ENCODE results near the gene RAP1GAP2.
"Not testable (repeated sequence)": the region's sequence is repeated elsewhere in the genome, so short reads cannot be mapped to it uniquely, and the experiment has no call there.

The RAP1GAP2 gene

DNA sequence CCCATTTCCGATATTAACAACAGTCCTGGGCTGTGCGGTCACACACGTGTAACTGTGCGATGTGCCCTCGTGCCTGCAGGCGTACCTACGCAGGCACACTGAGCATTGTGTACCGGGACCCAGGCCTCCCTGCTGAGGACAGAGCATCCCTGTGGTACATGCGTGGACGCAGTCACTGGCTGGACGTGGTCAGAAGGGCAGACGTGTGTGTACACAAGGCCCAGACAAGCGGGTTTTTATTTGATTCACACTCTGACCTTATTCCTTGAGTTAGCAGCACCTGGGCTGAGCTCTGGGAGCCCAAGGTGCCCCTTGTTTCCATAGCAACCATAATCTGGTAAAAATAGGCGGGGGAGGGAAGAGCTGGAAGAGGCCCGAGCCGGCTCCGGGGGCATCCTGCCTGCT is 19.5 kb downstream of the RAP1GAP2 start:
- DNase-seq: no peak

DNA sequence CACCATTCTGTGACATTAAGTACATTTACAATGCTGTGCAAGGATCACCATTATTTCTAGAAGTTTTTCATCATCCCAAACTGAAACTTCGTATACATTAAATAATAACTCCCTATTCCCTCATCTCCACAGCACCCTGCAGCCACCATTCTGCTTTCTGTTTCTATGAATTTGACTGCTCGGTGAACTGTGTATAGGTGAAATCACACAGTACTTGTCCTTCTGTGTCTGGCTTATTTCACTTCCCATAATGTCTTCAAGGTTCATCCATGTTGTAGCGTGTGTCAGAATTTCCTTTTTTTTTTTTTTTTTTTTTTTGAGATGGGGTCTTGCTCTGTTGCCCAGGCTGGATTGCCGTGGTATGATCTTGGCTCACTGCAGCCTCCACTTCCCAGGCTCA is 20.4 kb downstream of the RAP1GAP2 start:
- no peak for DNase-seq

DNA sequence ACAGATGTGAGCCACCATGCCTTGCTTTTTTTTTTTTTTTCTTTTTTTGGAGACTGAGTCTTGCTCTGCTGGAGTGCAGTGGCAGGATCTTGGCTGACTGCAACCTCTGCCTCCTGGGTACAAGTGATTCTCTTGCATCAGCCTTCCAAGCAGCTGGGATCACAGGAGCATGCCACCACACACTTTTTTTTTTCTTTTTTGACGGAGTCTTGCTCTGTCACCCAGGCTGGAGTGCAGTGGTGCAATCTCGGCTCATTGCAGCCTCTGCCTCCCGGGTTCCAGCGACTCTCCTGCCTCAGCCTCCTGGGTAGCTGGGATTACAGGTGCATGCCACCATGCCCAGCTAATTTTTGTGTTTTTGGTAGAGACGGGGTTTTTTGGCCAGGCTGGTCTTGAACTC is 23.1 kb downstream of the RAP1GAP2 start:
- DNase-seq: not testable (repeated sequence)

DNA sequence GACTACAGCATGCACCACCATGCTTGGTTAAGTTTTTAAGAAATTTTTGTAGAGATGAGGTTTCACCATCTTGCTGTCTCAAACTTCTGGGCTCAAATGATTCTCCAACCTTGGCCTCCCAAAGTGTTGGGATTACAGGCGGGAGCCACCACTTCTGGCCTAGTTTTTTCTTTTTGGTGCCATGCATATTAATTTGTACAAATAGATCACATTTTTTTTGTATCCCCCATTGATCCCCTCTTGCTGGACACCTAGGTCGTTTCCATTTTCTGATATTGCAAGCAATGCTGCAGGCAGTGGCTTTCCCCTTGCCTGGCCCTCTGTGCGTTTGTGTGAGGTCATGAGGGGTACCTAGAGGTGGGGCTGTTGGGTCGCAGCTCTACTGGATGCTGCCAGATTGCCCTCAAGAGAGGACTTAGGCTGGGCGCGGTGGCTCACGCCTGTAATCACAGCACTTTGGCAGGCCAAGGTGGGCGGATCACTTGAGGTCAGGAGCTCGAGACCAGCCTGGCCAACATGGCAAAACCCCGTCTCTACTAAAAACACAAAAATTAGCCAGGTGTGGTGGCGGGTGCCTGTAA is 23.8 kb downstream of the RAP1GAP2 start:
- no peak for DNase-seq

DNA sequence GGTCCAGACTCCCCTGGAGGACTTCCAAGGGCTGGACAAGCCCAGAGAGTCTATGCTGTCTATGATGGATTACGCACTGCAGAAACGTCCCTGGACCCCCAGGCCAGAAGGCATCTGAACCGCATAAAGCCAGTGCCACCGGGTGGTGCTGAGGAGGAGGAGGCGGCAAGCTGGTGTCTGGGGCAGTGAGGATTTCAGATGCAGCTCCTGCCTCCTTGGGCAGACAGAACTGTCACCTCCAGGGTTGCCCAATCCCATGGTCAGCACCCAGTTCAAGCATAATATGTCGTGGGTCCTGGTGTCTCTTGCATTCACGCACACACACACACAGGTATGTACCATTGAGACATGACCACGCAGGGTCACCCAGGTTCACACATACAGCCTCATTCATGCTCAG is 25.6 kb downstream of the RAP1GAP2 start:
- no peak for DNase-seq

DNA sequence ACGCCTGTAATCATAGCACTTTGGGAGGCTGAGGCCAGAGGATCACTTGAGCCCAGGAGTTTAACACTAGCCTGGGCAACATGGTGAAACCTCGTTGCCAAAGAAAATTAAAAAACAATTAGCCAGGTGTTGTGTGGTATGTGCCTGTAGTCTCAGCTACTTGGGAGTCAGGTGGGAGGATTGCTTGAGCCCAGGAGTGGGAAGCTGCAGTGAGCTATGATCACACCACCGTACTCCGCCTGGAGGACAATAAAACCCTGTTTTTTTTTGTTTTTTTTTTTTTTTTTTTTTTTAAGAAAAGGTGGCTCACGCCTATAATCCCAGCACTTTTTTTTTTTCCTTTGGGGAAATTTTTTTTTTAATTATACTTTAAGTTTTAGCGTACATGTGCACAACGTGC is 26.1 kb downstream of the RAP1GAP2 start:
- DNase-seq: no peak

DNA sequence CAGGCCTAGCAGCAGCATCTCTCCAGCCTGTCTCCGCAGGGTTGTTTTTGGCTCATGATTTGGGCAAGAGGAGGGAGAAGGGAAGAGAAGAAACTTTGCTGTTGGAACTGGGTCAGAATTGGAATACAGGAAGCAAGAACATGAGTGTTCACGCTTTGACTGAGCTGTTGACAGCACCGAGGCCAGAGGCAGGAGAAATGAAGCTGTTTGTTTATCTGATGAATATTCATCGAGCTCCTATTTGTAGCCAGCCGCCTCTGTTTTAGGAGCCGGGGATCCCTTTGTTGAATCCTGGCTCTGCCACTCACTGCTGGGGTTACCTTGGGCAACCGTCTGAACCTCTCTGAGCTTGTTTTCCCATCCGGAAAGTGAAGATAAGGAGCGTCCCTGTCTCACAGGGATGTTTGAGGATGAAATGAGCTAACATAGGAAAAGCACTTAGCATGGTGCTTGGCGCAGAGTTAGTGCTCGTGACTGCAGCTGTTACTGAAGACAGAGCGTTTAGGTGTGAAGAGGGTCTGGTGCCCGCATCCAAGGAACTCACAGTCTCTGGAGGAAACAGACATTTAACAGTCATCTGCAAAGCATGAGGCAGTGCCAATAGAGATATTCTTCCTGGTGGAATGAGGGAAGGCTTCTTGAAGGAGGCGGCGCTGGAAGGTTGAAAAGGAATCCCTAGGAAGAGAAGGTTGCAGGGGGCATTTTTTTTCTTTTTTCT is 29.2 kb downstream of the RAP1GAP2 start:
- no peak for DNase-seq

DNA sequence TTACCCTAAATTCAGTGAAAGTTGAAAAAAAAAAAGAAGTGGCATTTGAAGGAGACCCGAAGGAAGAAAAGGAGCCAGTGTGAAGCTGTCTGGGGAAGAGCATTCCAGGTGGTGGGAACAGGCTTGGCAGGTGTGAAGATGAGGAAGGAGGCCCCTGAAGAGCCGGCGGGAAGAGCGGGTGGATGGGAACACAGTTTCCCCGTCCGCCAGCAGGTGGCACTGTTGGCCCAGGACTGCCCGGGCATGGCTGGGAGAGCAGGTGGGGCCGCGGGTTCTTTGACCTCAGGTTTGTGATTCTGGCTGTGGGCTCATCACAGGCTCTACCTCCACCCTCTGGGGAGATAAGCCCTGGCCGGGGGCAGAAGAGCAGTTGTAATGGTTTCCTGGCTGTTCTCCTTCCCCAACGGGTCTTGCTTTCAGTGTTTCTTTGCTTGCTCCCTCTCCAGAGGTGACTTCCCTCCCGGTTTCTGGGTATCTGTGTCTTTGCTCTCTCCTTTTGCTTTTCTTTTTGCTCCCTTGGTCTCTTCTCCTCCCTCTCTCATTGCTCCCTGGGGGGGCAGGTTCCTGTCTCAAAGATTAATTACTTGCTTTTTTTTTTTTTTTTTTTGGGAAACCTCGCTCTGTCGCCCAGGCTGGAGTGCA is 32.3 kb downstream of the RAP1GAP2 start:
- peak; percentile 26 to 49 for DNase-seq

DNA sequence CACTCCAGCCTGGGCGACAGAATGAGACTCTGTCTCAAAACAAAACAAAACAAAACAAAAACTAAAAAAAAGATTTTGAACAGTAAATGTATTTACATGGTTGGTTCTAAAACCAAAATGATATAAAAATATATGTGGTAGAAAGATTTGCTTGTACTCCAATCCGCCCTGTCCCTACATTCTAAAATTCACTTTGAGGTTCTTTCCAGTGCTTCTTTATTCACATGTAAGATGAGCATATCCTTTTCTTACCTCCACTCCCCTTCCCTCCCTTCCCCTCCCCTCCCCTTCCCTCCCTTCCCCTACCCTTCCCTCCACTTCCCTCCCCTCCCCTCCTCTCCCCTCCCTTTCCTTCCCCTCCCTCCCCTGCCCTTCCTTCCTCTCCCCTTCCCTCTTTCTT is 34.4 kb downstream of the RAP1GAP2 start:
- no peak for DNase-seq

DNA sequence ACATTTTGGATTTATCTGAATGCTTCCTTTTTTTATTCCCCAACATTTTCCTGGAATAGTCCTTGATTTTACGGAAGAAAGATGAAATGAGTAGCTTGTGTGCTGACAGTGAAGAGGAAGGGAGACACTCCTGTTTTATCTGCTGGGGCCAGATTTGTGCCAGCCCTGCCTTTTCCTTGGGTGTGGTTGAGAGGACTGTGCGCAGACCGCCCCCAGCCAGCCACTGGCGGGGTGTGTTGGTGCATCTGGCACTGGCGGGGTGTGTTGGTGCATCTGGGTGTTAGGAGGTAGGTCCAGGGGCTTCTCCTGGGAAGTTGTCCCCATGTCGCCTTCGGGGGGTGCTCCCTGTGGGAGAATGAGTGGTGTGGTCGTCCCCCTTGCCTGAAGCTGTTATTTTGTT is 39.5 kb downstream of the RAP1GAP2 start:
- DNase-seq: no peak

DNA sequence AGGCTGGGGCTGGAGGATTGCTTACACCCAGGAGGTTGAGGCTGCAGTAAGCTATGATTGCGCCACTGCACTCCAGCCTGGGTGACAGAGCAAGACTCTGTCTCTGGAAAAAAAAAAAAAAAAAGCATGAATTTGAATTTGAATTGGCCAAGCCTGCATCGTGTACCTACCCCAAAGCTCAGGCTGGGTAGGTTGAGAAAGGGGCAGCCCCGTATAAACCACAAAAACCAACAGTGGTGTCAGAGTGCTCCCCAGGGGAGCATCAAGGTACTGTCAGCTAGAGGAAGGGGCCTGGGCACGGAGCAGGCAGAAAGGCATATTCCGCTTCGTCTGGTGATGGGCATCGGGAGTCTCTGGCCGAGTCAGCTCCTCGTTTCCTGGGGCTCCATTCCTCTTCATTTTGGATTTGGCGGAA is 40.9 kb downstream of the RAP1GAP2 start:
- no peak for DNase-seq

DNA sequence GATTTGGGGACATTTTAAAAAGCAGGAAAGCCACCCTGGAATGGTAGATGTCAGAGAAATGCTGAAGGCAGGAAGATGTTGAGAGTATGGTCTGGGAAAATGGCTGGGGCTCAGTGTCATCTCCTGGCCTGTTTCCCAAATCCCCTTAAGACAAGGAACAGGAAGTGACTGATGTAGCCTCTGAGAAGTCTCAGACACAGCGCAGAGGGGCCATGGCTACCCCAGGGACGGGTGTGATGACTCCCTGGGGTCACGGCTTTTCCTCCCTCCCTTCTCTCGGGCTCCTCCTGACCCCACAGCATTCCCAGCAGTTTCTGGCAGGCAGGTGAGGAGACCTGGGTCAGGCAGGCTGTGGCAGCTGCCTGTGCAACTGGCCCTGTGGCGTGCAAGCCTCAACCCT is 45.4 kb downstream of the RAP1GAP2 start:
- DNase-seq: no peak

DNA sequence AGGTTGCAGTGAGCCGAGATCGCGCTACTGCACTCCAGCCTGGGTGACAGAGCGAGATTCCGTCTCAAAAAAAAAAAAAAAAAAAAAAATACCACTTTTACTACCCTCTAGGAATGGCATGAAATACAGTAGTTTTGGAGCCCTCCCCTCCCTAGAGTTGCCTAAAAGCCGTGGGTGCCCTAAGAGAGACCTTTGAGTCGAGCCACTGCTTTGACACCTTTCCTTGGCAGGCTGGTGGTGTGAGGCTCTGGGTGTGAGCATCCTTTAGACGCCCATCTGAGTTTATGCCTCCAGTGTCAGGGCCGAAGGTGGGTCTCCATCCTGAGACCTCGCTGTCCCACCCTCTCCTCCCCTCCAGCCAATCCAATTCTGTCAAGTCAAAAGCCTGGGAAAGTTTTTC is 46.2 kb downstream of the RAP1GAP2 start:
- no peak for DNase-seq

DNA sequence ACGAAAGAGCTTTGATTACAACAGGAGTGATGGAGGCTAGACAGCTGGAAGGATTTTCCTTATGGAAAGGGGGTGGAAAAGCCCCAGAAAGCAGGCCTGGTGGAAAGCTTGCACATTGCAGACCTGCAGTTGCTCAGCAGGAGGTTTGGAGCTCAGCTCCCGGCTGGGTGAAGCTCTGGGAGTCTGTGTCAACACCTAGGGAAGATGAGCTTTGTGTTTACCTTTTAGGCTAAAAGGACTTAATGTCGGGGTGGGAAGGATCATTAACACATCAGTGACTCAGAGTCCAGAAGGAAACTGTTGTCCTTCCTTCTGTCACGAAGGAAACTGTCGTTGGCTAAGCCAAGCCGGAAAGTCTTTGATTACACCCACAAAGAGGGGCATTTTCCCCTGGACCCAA is 48.2 kb downstream of the RAP1GAP2 start:
- no peak for DNase-seq

DNA sequence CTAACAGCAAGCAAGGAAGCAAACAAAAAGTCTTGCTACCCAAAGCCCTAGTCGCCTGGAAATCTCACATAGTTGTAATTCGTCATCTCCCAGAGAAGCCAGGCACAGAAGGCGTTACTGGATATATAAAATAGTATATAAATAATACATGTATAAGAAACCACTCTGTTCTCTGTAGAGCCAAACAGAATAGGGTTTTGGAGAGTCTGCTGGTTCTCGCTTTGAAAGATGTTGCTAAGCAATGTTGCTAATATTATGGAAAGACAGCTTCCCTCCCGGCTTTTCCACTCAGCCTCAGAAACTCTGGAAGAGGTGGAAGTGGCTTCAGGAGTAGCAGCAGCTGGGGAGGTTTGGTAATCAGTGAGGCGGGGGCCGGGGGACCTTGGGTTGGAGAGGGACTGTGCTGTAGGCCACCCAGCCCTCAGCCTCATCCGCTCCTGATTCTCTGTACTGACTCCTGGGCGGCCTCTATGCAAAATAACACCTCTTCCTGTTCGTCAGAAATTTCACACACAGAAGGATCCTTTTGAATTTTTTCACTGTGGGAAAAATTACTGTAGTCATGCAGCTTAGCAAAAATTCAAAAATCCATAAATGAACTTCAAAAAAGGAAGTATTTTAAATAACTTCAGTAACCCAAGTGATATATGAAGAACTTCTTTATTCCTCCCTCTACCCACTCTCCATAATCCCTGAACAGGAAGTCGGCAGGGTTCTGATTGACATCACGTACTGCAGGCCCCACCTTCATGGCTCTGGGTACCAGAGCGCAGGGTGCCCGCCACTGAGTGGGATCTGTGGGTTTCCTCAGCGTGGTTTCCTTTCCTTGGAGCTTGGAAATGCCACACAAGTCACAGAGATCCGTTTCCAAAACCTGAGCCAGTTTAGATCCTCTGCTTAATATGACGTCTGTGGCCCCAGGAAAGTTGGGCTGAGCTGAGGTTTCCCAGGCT is 51.4 kb downstream of the RAP1GAP2 start:
- DNase-seq: peak in 1 of 2 donors; percentile 49

DNA sequence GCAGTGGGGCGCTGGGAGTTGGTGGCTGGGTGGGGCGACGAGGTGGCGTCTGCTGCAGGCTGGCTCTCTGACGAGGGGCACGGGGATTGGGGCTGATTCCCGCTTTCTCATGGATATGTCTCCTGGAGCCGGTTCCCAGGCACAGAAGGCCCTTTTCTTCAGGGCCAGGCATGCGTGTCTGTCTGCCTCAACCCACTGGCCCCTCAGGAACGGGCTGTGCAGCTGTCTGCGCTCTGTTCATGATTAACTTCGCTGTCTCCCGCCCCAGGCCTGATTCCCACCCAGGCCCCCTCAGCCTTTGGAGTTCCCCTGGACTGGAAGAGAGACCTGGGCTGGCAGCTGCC is 53.1 kb downstream of the RAP1GAP2 start:
- no peak for DNase-seq

DNA sequence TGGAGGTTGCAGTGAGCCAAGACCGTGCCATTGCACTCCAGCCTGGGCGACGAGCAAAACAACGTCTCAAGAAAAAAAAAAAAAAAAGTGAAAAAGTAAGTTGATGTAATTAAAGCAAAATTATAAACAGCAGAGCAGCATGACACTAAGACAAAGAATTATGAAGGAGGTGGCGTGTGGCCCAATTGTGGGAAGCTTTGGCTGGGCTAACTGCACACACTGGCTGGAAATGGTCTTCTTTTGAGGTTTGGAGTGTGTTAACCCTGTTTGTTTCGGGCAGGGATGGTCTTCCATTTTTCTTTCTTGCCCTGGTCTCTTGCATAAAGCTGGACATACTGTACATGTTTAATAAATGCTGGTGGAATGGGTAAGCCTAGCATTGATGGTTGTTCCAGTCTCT is 54.8 kb downstream of the RAP1GAP2 start:
- DNase-seq: no peak

DNA sequence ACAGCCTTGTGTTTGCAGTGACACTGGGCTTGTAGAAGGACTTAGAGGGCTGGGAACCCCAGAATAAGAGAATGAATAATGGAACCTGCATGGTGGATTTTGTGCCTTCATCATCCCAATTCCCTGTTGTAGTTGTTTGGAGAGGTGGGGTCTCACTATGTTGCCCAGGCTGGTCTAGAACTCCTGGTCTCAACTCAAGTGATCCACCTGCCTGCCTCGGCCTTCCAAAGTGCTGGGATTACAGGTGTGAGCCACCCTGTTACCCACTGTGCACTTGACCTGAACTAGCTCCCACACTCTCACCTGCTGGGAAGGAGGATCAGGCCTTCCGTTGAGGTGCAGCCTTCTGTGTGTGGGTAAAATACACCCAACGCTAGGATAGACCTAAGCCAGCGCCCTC is 55.4 kb downstream of the RAP1GAP2 start:
- no peak for DNase-seq

DNA sequence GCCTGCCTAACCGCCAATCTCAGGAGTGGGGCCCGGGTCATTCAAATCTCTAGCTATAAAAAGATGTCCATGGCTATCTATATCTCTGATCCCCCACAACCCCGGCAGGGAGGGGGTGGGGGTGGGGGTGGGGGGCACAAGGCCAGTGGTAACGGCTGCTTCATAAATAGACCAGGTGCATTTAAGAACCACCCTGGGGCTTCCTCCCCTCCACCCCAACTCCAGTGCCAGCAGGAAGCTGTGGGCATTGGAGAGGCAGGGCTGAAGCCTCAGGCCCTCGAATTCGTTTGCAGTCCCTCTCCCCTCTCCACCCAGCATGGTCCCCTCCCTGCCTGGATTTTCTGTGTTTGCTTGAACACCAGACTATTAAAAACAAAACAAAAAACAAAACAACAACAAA is 56.0 kb downstream of the RAP1GAP2 start:
- no peak for DNase-seq

DNA sequence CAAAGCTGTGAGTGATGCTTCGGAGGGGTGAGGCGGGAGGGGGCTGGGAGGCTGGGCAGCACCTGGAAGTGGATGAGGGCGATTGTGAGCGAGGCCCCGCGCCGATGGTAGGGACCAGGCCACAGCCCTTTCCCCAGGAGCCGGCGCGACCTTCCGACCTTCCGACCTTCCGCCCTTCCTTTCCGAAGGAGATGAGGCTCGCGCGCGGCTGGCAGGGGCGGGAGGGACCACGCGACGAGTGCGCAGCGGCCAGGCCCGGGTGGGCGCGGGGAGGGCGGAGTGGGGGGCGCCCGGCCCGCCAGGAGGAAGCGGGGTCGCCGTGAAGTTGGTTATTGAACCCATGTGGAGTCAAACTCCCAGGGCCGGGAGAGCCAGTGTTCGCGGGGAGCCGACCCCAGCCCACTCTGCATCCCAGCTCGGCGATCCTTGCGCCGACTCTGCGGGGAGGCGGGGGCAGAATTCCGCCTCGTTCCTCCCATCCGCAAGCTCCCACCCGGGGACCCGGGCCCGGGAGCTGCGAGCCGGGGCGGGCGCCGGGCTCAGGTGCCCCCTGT is 56.6 kb downstream of the RAP1GAP2 start:
- no peak for DNase-seq

DNA sequence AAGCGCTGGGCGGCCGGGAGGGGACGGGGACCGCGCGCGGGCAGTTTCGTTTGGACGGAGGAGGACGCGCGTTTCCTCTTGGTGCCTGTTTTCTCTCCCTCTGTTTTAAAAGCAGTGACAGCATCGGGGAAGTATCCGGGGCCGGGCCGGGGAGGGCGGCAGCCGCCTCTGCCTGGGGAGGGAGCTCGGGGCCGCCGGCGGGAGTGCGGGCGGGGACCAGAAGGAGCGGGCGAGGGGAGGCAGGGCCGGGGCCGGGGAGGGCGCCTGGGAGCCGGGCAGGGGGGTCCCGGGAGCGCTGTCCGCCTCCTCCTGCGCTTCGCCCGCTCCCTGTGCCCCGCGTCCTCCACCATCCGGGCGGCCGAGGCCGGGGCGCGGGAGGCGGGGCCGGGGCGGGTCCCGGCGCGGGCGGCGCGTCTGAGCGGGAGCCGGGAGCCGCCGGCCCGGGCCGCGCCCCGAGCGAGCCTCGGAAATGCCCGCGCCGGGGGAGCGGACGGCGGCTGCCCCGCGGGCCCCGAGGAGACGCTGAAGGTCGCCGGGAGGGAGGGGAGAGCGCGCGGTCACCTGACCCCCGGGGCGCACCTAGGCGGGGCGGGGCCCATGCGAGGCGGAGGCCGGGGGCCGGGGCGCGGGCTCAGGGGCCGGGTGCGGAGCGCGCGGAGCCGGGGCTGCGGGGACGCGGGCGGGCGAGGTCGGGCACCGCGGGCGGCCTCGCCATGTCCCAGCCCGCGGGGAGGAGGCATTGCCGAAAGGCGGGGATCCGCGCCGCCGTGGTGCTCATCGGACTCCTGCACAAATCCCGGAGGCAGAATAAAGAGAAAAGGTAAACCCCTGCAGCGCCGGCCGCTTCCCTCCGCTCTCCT is 57.3 kb downstream of the RAP1GAP2 start:
- DNase-seq: peak in 1 of 2 donors; percentile 31
